Measurements from ENCODE around the gene P3H2.
"Not testable (repeated sequence)": the region's sequence is repeated elsewhere in the genome, so short reads cannot be mapped to it uniquely, and the experiment has no call there.

The P3H2 gene

DNA sequence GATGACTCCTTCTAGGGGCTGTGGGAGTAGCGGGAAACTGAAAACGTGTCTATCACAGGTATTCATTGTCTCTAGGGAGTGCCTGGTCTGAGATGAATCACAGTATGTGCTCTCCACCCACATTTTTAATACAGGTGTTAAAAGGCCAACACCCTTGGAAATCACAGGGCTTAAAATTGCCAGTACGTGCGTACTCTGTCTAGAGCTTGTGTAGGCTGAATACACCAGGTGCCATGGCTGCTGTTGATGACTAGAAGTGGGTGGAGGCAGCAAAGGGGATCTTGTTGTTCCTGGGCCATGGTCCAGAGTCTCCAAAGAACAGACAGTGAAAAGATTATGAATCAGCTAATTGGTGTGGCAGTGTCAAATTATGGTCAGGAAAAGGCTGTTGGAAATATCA is 35.1 kb upstream of the P3H2 start:
- no peak for FAIRE-seq
- no peak for DNase-seq (ENCODE audit: insufficient read length, low spot score)
- no peak for TF ChIP-seq POU2F2 (IDR thresholded peaks at IDR 0.05; ENCODE audit: low read depth, low read length)
- TF ChIP-seq POLR2A (IDR thresholded peaks at IDR 0.05; ENCODE audit: low read depth, low read length) = no peak
- TF ChIP-seq SPI1 (IDR thresholded peaks at IDR 0.05; ENCODE audit: low read depth, low read length) = no peak
- no peak for TF ChIP-seq POLR2AphosphoS5 (IDR thresholded peaks at IDR 0.05; ENCODE audit: low read depth, low read length)
- TF ChIP-seq TAF1 (IDR thresholded peaks at IDR 0.05; ENCODE audit: low read depth, low read length) = no peak
- TF ChIP-seq PAX5 (IDR thresholded peaks at IDR 0.05; ENCODE audit: insufficient read depth, low read length, severe bottlenecking) = no peak

GRCh38 chr3:190150681-190151080 is 30.0 kb upstream of the P3H2 start:
- TF ChIP-seq POLR2A (IDR thresholded peaks at IDR 0.05; ENCODE audit: low read depth, low read length) (no peak), SPI1 (IDR thresholded peaks at IDR 0.05; ENCODE audit: low read depth, low read length) (no peak), POU2F2 (IDR thresholded peaks at IDR 0.05; ENCODE audit: low read depth, low read length) (no peak), POLR2AphosphoS5 (IDR thresholded peaks at IDR 0.05; ENCODE audit: low read depth, low read length) (no peak), PAX5 (IDR thresholded peaks at IDR 0.05; ENCODE audit: insufficient read depth, low read length, severe bottlenecking) (no peak), TAF1 (IDR thresholded peaks at IDR 0.05; ENCODE audit: low read depth, low read length) (no peak)
- no peak for FAIRE-seq
- DNase-seq (ENCODE audit: insufficient read length, low spot score) = no peak

DNA sequence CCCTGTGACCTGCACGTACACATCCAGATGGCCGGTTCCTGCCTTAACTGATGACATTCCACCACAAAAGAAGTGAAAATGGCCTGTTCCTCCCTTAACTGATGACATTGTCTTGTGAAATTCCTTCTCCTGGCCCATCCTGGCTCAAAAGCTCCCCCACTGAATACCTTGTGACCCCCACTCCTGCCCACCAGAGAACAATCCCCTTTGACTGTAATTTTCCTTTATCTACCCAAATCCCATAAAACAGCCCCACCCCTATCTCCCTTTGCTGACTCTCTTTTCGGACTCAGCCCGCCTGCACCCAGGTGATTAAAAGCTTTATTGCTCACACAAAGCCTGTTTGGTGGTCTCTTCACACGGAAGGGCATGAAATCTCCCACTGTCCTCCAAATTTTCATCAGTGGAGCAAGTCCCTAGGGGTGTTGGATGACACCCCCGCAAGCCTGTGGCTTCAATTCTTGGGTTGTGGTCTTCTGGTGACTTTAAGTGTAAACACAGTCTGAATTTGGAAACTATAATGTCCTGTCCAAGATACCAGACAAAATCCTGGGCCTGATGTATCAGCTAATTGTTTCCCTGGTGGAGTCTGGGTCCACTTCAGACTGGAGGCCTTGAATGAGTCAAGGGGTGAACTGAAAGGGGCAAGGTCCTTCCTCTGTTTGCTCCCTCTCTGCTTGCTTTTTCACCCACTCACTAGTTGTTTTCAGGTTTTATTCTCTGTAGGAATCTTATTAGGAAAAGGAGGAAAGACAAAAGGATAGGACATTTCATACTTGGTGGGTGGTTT is 29.3 kb upstream of the P3H2 start:
- not testable (repeated sequence) for DNase-seq (ENCODE audit: insufficient read length, low spot score); FAIRE-seq

GRCh38 chr3:190144793-190145192 is 24.1 kb upstream of the P3H2 start:
- FAIRE-seq; DNase-seq (ENCODE audit: insufficient read length, low spot score): not testable (repeated sequence)

- no peak for DNase-seq (ENCODE audit: insufficient read length, low spot score)
- FAIRE-seq = no peak
- TF ChIP-seq POU2F2 (IDR thresholded peaks at IDR 0.05; ENCODE audit: low read depth, low read length) (no peak), TAF1 (IDR thresholded peaks at IDR 0.05; ENCODE audit: low read depth, low read length) (no peak), SPI1 (IDR thresholded peaks at IDR 0.05; ENCODE audit: low read depth, low read length) (no peak), PAX5 (IDR thresholded peaks at IDR 0.05; ENCODE audit: insufficient read depth, low read length, severe bottlenecking) (no peak), POLR2AphosphoS5 (IDR thresholded peaks at IDR 0.05; ENCODE audit: low read depth, low read length) (no peak), POLR2A (IDR thresholded peaks at IDR 0.05; ENCODE audit: low read depth, low read length) (no peak)
These were observed 21.3 kb upstream of the P3H2 start for GRCh38 chr3:190142041-190142440.

DNA sequence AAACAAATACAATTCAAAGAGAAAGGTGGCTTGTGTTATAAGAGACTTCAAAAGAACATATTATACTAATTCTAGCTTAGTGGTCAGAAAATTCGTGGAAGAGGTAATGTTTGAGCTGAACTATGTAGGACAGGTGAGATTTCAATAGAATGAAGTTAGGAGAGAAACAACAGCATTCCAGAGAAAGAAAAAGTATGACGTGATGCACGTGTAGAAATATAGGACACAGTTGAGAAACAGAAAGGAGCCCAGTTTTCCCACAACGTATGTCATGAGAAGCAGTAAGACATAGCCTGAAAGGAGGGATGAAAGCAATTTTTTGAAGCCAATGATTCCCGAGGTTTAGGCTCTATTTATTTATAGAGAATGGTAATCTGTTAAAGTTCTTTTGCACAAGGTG is 18.7 kb upstream of the P3H2 start:
- no peak for TF ChIP-seq TAF1 (IDR thresholded peaks at IDR 0.05; ENCODE audit: low read depth, low read length)
- TF ChIP-seq POLR2AphosphoS5 (IDR thresholded peaks at IDR 0.05; ENCODE audit: low read depth, low read length) = no peak
- no peak for TF ChIP-seq SPI1 (IDR thresholded peaks at IDR 0.05; ENCODE audit: low read depth, low read length)
- no peak for TF ChIP-seq POLR2A (IDR thresholded peaks at IDR 0.05; ENCODE audit: low read depth, low read length)
- no peak for TF ChIP-seq PAX5 (IDR thresholded peaks at IDR 0.05; ENCODE audit: insufficient read depth, low read length, severe bottlenecking)
- TF ChIP-seq POU2F2 (IDR thresholded peaks at IDR 0.05; ENCODE audit: low read depth, low read length) = no peak
- FAIRE-seq (no peak), DNase-seq (ENCODE audit: insufficient read length, low spot score) (no peak)

DNA sequence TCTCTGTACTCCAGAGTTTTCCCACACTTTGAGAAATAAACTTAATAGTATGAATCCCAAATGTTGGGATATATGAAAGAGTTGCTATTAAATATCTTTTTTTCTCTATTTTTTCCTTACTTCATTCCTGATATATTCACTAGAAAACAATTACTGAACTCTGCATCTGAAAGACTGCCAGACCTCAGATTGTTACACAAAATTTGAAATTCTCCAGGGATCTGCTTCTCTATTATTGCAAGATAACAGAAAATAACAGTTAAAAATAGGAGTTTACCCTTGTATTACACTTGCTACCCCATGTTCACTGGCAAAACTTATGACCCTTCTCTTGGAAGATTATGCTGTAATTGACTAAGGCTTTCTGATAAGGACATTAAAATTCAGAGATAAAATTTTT is 11.7 kb upstream of the P3H2 start:
- DNase-seq (ENCODE audit: insufficient read length, low spot score) = no peak
- no peak for FAIRE-seq
- no peak for TF ChIP-seq SPI1 (IDR thresholded peaks at IDR 0.05; ENCODE audit: low read depth, low read length)
- TF ChIP-seq POLR2A (IDR thresholded peaks at IDR 0.05; ENCODE audit: low read depth, low read length) = no peak
- no peak for TF ChIP-seq POLR2AphosphoS5 (IDR thresholded peaks at IDR 0.05; ENCODE audit: low read depth, low read length)
- no peak for TF ChIP-seq POU2F2 (IDR thresholded peaks at IDR 0.05; ENCODE audit: low read depth, low read length)
- no peak for TF ChIP-seq TAF1 (IDR thresholded peaks at IDR 0.05; ENCODE audit: low read depth, low read length)
- no peak for TF ChIP-seq PAX5 (IDR thresholded peaks at IDR 0.05; ENCODE audit: insufficient read depth, low read length, severe bottlenecking)

GRCh38 chr3:190131329-190131728 is 10.6 kb upstream of the P3H2 start:
- TF ChIP-seq PAX5 (IDR thresholded peaks at IDR 0.05; ENCODE audit: insufficient read depth, low read length, severe bottlenecking) (no peak), SPI1 (IDR thresholded peaks at IDR 0.05; ENCODE audit: low read depth, low read length) (no peak), POLR2AphosphoS5 (IDR thresholded peaks at IDR 0.05; ENCODE audit: low read depth, low read length) (no peak), POLR2A (IDR thresholded peaks at IDR 0.05; ENCODE audit: low read depth, low read length) (no peak), TAF1 (IDR thresholded peaks at IDR 0.05; ENCODE audit: low read depth, low read length) (no peak), POU2F2 (IDR thresholded peaks at IDR 0.05; ENCODE audit: low read depth, low read length) (no peak)
- FAIRE-seq (no peak), DNase-seq (ENCODE audit: insufficient read length, low spot score) (no peak)

- DNase-seq (ENCODE audit: insufficient read length, low spot score) (no peak), FAIRE-seq (no peak)
- no peak for TF ChIP-seq POLR2A (IDR thresholded peaks at IDR 0.05; ENCODE audit: low read depth, low read length)
These were observed 10.0 kb upstream of the P3H2 start for GRCh38 chr3:190130696-190131095.

GRCh38 chr3:190130037-190130436 is 9.3 kb upstream of the P3H2 start:
- DNase-seq (ENCODE audit: insufficient read length, low spot score) (no peak), FAIRE-seq (no peak)
- no peak for TF ChIP-seq POLR2AphosphoS5 (IDR thresholded peaks at IDR 0.05; ENCODE audit: low read depth, low read length)
- TF ChIP-seq SPI1 (IDR thresholded peaks at IDR 0.05; ENCODE audit: low read depth, low read length) = no peak
- no peak for TF ChIP-seq POLR2A (IDR thresholded peaks at IDR 0.05; ENCODE audit: low read depth, low read length)
- TF ChIP-seq TAF1 (IDR thresholded peaks at IDR 0.05; ENCODE audit: low read depth, low read length) = no peak
- no peak for TF ChIP-seq POU2F2 (IDR thresholded peaks at IDR 0.05; ENCODE audit: low read depth, low read length)
- TF ChIP-seq PAX5 (IDR thresholded peaks at IDR 0.05; ENCODE audit: insufficient read depth, low read length, severe bottlenecking) = no peak
